Esophagus muscularis mucosa (tissue), 4 donors: Measurements from ENCODE around the gene VWA5B1.

Source experiments
- EP300 ChIP-seq: sonication (generic); formaldehyde crosslinking; IDR thresholded peaks from one replicate; pipeline ENCODE4 v1.6.1; 2017; ENCODE audit warnings: antibody characterized with exemption
- POLR2A ChIP-seq: fragments of 450-650 bp; IDR thresholded peaks from one replicate; pipeline ENCODE4 v1.6.1; 2017; ENCODE audit warnings: antibody characterized with exemption, moderate library complexity, mild to moderate bottlenecking, low read depth
- POLR2AphosphoS5 ChIP-seq, 2 donors: sonication (generic); formaldehyde crosslinking; IDR thresholded peaks; one replicate each; pipeline ENCODE4 v1.6.1; 2017; ENCODE audit warnings: antibody characterized with exemption in 2 of 2
- TF ChIP-seq, protein P1 (sequence below), 3 experiments: fragments of 200-600 bp in 2 of 3; fragments of 450-650 bp in 1 of 3; sonication (generic) in 2 of 3; IDR thresholded peaks; one replicate each; pipeline ENCODE4 v1.5.1; 2017 to 2019; ENCODE audit warnings: antibody characterized with exemption in 3 of 3, mild to moderate bottlenecking in 2 of 3, moderate library complexity in 1 of 3

DNA sequence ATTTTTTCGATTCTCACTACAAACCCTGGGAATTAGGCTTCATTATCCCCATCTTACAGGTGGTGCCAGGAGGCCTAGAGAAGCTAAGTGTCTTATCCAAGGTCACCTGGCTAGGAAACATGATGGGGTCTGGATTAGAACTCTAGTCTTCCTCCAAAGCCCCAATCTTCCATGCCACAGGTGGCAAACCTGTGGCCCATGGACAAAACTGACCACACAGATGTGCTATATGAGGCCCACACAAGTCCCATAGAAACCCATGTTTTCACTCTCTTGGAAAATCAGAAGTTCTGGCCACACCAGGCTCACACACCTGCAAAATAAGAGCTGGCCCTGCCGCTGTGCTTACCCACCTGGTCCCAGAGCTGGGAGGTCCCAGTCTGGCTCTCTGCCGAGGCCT is 21.6 kb downstream of the VWA5B1 start:
- TF ChIP-seq POLR2A = no peak
- TF ChIP-seq, protein P1, sequence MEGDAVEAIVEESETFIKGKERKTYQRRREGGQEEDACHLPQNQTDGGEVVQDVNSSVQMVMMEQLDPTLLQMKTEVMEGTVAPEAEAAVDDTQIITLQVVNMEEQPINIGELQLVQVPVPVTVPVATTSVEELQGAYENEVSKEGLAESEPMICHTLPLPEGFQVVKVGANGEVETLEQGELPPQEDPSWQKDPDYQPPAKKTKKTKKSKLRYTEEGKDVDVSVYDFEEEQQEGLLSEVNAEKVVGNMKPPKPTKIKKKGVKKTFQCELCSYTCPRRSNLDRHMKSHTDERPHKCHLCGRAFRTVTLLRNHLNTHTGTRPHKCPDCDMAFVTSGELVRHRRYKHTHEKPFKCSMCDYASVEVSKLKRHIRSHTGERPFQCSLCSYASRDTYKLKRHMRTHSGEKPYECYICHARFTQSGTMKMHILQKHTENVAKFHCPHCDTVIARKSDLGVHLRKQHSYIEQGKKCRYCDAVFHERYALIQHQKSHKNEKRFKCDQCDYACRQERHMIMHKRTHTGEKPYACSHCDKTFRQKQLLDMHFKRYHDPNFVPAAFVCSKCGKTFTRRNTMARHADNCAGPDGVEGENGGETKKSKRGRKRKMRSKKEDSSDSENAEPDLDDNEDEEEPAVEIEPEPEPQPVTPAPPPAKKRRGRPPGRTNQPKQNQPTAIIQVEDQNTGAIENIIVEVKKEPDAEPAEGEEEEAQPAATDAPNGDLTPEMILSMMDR (IDR thresholded peaks at IDR 0.05) = no peak
- TF ChIP-seq EP300 = no peak
- no peak for TF ChIP-seq POLR2AphosphoS5 (IDR thresholded peaks at IDR 0.05)
